Mucosa of rectum (tissue), 2 donors: ENCODE results near the gene NEK11.

Experiments used
- H3K27ac ChIP-seq, 2 donors: one replicate each; pipeline ENCODE4 v1.7.0; 2013; ENCODE audit warnings: inconsistent platforms in 2 of 2, low read depth in 2 of 2, low read length in 2 of 2
- H3K27me3 ChIP-seq, 2 donors: one replicate each; pipeline ENCODE4 v1.7.0; 2013; ENCODE audit warnings: low read length in 2 of 2; ENCODE audit not compliant: control insufficient read depth in 2 of 2, insufficient read depth in 2 of 2
- H3K36me3 ChIP-seq, 2 donors: one replicate each; pipeline ENCODE4 v1.7.0; 2013; ENCODE audit warnings: low read length in 2 of 2; ENCODE audit not compliant: control insufficient read depth in 2 of 2, insufficient read depth in 2 of 2
- H3K4me1 ChIP-seq, 2 donors: one replicate each; pipeline ENCODE4 v1.7.0; 2013; ENCODE audit warnings: low read length in 2 of 2, mild to moderate bottlenecking in 1 of 2; ENCODE audit not compliant: control insufficient read depth in 2 of 2, insufficient read depth in 2 of 2
- H3K4me3 ChIP-seq, 2 donors: one replicate each; pipeline ENCODE4 v1.7.0; 2013; ENCODE audit warnings: low read length in 2 of 2
- H3K9ac ChIP-seq, 2 donors: one replicate each; pipeline ENCODE4 v1.7.0; 2013; ENCODE audit warnings: low read length in 2 of 2, low read depth in 1 of 2, mild to moderate bottlenecking in 1 of 2
- H3K9me3 ChIP-seq, 2 donors: one replicate each; pipeline ENCODE4 v1.7.0; 2013; ENCODE audit warnings: low read length in 2 of 2; ENCODE audit not compliant: control insufficient read depth in 2 of 2
- donor health status: healthy.
- donor health status: Normal muscosa, but diverticular disease.

Gene NEK11

DNA sequence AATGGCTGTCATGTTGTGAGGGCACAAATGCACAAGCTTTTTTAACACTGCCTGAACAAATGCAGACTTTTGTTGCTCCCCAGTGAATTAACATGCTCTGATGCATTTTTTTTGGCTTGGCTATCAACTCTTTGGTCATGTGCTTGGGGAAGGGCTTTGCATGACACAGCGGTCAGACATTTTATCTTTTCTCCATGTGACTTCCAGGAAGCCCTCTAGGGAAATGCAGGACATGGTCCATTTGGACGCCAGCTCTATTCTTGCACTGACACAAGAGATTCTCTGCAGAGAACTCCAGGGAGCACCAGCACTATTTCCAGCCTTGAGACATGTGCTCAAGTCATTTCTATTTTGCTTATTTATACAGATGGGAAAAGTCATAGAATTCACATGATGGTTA lies 46.2 kb downstream of the NEK11 start:
- no peaks in the 10 kb centered on the region for H3K9me3 ChIP-seq
- H3K36me3 ChIP-seq: no peaks in the 10 kb centered on the region
- H3K27me3 ChIP-seq: no peaks in the 10 kb centered on the region
- H3K4me1 ChIP-seq: no peaks in the 10 kb centered on the region
- no peak overlapping the region for H3K27ac ChIP-seq
- no peak overlapping the region for H3K4me3 ChIP-seq
- H3K9ac ChIP-seq: no peak overlapping the region

DNA sequence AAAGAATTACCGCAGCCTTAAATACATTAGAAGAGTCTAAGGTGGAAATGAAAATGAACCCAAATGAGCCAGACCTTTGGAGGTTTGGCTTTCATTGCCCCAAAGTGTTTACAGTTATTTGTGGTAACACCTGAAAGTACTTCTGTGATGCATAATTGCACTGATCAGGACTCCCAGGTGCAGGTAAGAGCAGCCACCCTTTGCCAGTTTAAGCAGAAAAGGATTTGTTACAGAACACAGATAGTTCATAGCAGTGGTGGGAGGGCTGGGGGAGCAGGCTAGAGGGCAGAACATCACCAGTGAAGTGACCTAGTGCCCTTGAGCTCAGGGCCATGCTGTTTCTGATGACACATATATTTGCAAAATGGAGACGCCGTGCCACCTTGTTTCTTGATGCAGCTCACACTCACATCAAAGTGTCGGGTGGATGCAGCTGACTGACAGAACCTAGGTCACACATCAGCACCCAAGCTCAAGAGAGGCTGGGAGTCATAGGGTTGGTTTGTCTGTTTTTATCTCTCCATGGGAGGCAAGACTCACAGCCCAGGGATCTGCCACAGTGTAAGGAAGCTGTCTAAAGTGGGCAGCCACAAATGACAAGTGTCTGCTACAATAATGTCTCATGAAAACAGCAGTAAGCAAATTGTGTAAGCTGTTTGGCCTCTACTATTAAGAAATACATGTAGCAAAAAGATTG lies 49.1 kb downstream of the NEK11 start:
- H3K36me3 ChIP-seq: no peaks in the 10 kb centered on the region
- no peaks in the 10 kb centered on the region for H3K4me1 ChIP-seq
- H3K27me3 ChIP-seq: no peaks in the 10 kb centered on the region
- no peak overlapping the region for H3K4me3 ChIP-seq
- no peak overlapping the region for H3K9ac ChIP-seq
- H3K9me3 ChIP-seq: no peaks in the 10 kb centered on the region
- no peak overlapping the region for H3K27ac ChIP-seq

DNA sequence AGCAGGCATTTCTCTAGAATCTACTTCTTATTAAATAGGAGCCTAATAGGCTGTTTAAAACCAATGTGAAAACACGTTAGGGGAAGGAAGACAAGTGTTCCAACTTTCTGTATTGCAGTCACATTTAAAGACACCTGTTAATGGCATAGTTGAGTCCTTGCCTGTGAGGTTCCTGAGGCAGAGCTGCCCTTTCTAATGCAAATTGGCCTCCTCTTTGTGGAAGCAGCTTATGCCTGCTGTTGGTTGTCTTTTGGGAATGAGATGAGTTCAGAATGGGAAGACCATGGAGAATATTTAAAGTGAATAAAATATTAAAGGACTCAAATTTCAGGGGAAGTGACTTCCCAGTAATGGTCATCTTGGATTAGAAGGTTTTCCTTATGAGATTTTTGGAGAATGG lies 51.2 kb downstream of the NEK11 start:
- Histone ChIP-seq H3K4me3 (no peak overlapping the region), H3K4me1 (no peaks in the 10 kb centered on the region), H3K9me3 (no peaks in the 10 kb centered on the region), H3K36me3 (no peaks in the 10 kb centered on the region), H3K27ac (no peak overlapping the region), H3K27me3 (no peaks in the 10 kb centered on the region), H3K9ac (no peak overlapping the region)

DNA sequence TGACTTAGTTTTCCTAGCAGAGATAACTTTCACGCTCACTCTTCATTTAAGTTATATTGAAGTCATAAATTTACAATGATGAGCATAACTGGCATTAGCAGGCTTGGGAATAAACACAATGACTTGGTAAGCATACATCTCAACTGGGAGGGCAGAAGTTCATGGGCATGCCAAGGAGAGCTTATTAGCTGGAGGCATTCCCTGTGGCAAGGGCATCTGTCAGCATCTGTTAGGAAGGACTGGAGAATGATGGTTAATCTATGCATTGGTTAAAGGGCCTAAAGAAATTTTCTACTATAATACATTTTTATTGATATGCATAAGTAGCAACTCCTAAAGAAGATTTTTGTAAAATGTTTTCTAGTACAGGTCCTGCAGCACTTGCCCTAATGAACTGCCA lies 52.4 kb downstream of the NEK11 start:
- Histone ChIP-seq H3K9ac (no peak overlapping the region), H3K27ac (no peak overlapping the region), H3K4me3 (no peak overlapping the region), H3K27me3 (no peaks in the 10 kb centered on the region), H3K9me3 (no peaks in the 10 kb centered on the region), H3K4me1 (no peaks in the 10 kb centered on the region), H3K36me3 (no peaks in the 10 kb centered on the region)

DNA sequence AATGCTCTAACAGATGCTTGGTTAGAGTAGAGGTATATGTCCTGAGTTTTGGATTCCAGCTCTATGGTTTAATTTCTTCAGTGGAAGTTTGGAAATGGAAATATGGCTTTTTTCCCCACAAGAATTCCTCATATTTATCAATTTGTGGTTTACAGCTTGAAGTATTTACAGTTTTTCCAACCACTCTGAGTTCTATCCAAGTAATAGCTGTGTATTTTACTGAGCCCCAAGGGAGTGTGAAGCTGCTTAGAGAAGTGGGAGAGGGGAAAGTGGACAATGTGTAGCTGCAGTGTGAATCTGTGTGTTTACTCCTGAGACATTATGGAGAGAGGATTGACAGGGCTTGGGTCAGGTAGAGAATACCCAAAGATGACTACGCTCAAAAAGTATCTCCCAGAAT lies 54.5 kb downstream of the NEK11 start:
- Histone ChIP-seq H3K4me3 (no peak overlapping the region), H3K9ac (no peak overlapping the region), H3K27ac (no peak overlapping the region), H3K36me3 (no peaks in the 10 kb centered on the region), H3K27me3 (no peaks in the 10 kb centered on the region), H3K9me3 (no peaks in the 10 kb centered on the region), H3K4me1 (no peaks in the 10 kb centered on the region)

DNA sequence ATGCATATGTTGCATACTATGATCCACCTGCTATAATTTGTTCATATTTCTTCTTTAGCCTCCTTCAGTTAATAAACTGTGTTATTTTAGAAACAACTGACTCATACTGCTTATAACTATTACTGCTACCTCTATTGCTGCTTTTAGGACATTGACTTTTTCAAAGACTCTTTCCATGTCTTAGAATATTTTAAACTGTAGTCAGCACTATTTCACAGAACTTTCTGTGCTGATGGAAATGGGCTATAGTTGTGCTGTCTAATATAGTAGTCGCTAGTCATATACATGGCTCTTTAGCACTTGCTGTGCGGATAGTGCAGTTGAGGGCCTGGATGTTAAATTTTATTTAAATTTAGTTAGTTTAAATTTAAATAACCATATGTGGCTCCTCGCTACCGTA lies 55.6 kb downstream of the NEK11 start:
- Histone ChIP-seq H3K9ac (no peak overlapping the region), H3K27ac (no peak overlapping the region), H3K36me3 (no peaks in the 10 kb centered on the region), H3K4me1 (no peaks in the 10 kb centered on the region), H3K9me3 (no peaks in the 10 kb centered on the region), H3K27me3 (no peaks in the 10 kb centered on the region), H3K4me3 (no peak overlapping the region)

DNA sequence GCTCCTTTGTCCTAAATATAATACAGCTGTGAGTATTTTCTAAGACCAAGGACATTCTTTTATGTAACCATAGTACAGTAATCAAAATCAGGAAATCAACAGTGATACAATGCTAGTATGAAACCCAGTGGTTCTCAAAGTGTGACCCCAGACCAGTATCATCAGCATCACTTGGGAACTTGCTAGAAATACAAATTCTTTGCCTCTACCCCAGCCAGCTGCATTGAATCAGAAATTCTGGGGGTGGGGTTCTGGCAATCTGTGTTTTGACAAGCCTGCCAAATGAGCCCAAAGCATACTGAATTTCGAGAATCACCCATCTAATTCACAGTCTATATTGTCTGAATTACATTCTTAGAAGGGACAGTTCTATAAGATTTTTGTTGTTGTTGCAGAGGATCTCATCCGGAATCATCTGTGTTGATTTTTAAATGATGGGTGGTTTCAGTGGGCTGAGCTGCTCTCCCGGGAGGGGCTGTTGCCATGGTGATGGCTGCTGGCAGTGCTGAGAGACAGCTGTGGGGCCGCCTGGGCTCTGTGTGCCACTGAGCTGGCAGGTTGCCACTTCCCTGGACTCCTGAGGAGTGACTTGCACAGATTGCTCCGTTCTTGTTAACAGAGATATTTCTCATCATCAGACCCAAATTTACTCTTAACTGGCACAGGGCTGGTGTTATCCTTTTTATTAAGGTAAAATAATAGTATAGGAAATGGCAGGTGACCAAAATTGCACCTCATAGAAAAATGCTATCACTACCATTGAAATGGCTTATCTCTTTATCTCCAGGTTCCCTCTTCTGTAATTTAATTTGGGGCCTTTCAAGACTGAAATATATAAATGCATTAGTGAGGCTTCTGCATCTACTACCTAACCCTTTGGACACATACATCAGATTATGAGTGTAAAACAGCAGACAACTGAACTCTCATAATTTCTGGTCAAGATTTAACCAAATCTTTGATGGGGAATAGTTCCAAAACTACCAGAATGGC lies 56.5 kb downstream of the NEK11 start:
- no peak overlapping the region for H3K27ac ChIP-seq
- no peaks in the 10 kb centered on the region for H3K27me3 ChIP-seq
- no peak overlapping the region for H3K4me3 ChIP-seq
- H3K4me1 ChIP-seq: no peaks in the 10 kb centered on the region
- no peaks in the 10 kb centered on the region for H3K36me3 ChIP-seq
- H3K9me3 ChIP-seq: no peaks in the 10 kb centered on the region
- no peak overlapping the region for H3K9ac ChIP-seq

DNA sequence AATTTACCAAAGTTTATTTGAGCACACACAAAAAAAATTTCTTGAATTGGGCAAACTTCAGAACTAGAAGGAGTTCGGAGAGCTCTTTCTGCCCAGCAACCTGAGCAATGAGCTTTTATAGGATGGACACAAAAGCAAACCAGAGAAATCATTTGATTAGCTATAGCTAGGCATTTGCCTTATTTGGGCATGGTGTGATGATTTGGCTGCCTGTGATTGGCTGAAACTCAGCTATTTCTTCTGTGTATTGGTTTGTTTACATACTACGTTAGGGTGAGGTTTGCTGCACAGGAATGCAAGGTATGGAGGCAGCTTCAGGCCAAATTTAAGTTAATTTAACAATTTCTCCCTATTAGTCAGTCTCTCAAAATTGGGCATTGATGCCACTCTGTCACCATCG lies 65.1 kb downstream of the NEK11 start:
- no peaks in the 10 kb centered on the region for H3K4me1 ChIP-seq
- no peak overlapping the region for H3K4me3 ChIP-seq
- no peaks in the 10 kb centered on the region for H3K9me3 ChIP-seq
- no peak overlapping the region for H3K27ac ChIP-seq
- no peak overlapping the region for H3K9ac ChIP-seq
- H3K36me3 ChIP-seq: no peaks in the 10 kb centered on the region
- H3K27me3 ChIP-seq: no peaks in the 10 kb centered on the region

DNA sequence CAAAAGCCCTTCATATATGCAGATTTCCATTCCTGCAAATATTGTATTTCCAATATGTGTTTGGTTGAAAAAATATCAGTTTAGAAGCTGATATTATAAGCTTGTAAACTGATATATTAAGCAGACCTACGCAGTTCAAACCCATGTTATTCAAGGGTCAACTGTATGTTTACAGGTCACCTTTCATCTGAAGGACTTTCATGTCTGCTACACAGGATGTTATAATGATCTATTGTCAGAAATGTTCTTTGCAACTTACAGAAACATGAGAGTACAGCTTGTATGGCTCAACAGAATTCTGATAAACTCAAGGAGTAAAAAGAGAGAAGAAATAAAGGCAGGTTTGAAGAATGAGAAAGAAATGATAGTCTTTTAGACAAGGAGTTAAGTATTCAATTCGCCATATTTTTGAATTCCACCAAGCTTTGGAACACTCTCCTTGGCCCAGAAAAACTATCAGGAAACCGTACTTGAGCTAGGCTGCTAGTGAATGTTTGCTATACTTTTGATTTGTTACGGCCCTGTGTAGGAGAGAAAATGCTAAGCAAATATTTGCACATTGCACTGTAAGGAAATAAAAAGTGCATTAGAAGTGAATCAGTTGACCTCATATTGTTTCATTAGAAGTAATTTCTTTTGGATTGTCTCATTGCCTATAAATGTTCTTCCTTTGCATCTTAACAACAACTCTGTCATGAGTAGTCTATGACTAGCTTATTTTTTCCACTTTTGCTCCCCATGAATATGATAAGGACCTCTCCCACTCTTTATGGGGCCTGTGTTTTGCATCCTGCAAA lies 81.2 kb downstream of the NEK11 start:
- Histone ChIP-seq H3K36me3 (no peaks in the 10 kb centered on the region), H3K27me3 (no peaks in the 10 kb centered on the region), H3K9ac (no peak overlapping the region), H3K4me3 (no peak overlapping the region), H3K9me3 (no peaks in the 10 kb centered on the region), H3K27ac (no peak overlapping the region), H3K4me1 (no peaks in the 10 kb centered on the region)

DNA sequence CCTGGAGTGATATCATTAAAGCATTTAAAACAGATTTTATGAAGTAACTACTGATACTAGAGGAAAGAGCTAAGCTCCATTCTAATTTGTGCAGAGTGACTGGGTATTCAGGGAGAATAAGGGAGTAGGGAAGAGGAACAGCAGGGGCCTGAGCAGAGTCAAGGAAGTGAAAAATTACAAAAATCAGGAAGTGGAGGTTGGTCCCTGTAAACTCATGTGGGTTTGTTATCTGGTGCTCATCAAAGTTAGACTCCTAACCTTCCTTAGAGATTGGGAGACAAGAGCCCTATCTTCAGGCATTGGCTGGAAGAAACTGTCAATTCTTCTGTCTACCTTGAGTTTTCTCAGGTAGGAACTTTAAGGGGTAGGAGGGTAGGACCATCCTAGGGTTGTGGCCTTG lies 82.5 kb downstream of the NEK11 start:
- H3K9me3 ChIP-seq: no peaks in the 10 kb centered on the region
- H3K4me1 ChIP-seq: no peaks in the 10 kb centered on the region
- no peaks in the 10 kb centered on the region for H3K27me3 ChIP-seq
- no peak overlapping the region for H3K4me3 ChIP-seq
- H3K9ac ChIP-seq: no peak overlapping the region
- H3K36me3 ChIP-seq: no peaks in the 10 kb centered on the region
- H3K27ac ChIP-seq: no peak overlapping the region
